ENCODE measurements around the gene CRY1.
"Not testable (repeated sequence)": the region's sequence is repeated elsewhere in the genome, so short reads cannot be mapped to it uniquely, and the experiment has no call there.

Gene CRY1

GRCh38 chr12:107108995-107109508 is 15.7 kb upstream of the CRY1 start:
- DNase-seq (ENCODE audit: low read depth in 4 of 4, low spot score in 1 of 4) = no peak

- not testable (repeated sequence) for DNase-seq (ENCODE audit: low read depth in 4 of 4, low spot score in 1 of 4)
Measured at GRCh38 chr12:107108366-107108765, 15.0 kb upstream of the CRY1 start.

DNA sequence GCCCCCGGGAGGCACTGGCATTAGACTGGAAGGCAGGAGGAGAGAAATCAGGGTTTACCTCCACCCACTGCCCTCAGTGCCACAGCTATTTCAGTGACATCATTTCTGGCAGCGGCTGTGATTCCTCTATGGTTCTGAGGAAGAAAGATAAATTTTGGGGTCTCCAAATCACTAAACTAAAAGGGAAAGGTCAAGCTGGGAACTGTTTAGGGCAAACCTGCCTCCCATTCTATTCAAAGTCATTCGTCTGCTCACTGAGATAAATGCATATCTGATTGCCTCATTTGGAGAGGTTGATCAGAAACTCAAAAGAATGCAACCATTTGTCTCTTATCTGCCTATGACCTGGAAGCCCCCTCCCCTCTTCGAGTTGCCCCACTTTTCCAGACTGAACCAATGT is 14.0 kb upstream of the CRY1 start:
- DNase-seq (ENCODE audit: low read depth in 4 of 4, low spot score in 1 of 4) = no peak

GRCh38 chr12:107106241-107107025 is 13.1 kb upstream of the CRY1 start:
- no peak for DNase-seq (ENCODE audit: low read depth in 4 of 4, low spot score in 1 of 4)

- DNase-seq (ENCODE audit: low read depth in 4 of 4, low spot score in 1 of 4) = no peak
Measured at GRCh38 chr12:107105410-107105703, 12.0 kb upstream of the CRY1 start.

GRCh38 chr12:107103516-107103915 is 10.2 kb upstream of the CRY1 start:
- no peak for DNase-seq (ENCODE audit: low read depth in 4 of 4, low spot score in 1 of 4)

GRCh38 chr12:107103097-107103496 is 9.7 kb upstream of the CRY1 start:
- DNase-seq (ENCODE audit: low read depth in 4 of 4, low spot score in 1 of 4) = no peak

- DNase-seq (ENCODE audit: low read depth in 4 of 4, low spot score in 1 of 4) = no peak
Measured at GRCh38 chr12:107102294-107102693, 8.9 kb upstream of the CRY1 start.

GRCh38 chr12:107101651-107102050 is 8.3 kb upstream of the CRY1 start:
- no peak for DNase-seq (ENCODE audit: low read depth in 4 of 4, low spot score in 1 of 4)

- DNase-seq (ENCODE audit: low read depth in 4 of 4, low spot score in 1 of 4) = no peak
Measured at GRCh38 chr12:107099917-107100316, 6.6 kb upstream of the CRY1 start.

GRCh38 chr12:107096571-107096970 is 3.2 kb upstream of the CRY1 start:
- DNase-seq (ENCODE audit: low read depth in 4 of 4, low spot score in 1 of 4) = no peak

- no peak for DNase-seq (ENCODE audit: low read depth in 4 of 4, low spot score in 1 of 4)
Measured at GRCh38 chr12:107094183-107094448, 767 bp upstream of the CRY1 start.

DNA sequence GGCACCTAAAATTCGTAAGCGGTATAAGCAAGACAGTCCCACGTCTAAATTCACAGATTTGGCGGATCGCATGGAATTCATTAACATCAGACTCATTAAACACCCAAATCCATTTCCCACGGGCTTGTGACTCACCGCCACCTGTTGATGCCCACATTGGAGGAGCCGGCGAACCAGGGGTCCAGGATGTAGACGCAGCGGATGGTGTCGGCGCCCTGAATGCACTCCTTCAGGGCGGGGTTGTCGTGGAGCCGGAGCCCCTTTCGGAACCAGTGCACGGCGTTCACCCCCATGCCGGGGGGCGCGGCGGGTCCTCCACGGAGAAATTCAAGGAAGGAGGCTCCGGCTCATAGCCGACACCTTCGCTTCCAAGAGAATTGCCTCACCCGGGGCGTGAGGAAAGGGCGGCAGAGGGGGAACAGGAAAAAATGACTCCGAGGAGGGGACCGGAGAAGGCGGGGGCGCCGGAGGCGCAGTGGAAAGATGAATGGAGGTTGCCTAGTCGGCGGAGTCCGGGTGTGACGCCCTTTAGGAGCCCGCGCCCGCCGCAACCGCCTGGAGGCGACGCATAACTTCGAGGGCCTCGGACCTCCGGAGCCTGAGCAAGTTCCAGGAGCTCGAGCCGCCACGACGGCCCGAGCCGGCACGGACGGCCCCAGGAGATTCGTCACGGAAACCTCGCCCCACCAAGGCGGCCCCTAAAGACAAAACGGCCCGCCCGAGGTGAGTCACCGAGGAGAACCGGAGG is 506 bp downstream of the CRY1 start:
- DNase-seq (ENCODE audit: low read depth in 4 of 4, low spot score in 1 of 4) = peak; percentile 40 to 63 (median 55)

- no peak for DNase-seq (ENCODE audit: low read depth in 4 of 4, low spot score in 1 of 4)
Measured at GRCh38 chr12:107091989-107092641, 1.2 kb downstream of the CRY1 start.

DNA sequence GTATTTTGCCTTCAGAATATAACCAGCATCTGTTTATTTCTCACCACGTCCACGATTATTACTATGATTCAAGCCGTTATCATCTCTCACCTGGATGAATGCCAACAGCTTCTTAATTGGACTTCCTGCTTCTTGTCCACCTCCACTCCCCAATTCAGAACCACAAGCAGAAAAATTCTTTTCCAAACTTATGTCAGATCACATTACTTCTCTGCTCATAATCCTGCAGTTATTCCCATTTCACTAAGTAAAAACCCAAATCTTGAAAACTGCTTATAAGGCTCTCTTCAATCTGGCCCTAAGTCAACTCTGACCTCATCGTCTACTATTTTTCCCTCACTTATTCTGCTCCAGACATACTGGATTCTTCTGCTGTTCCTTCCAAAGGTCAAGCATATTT is 2.0 kb downstream of the CRY1 start:
- DNase-seq (ENCODE audit: low read depth in 4 of 4, low spot score in 1 of 4) = no peak

GRCh38 chr12:107090711-107091110 is 2.6 kb downstream of the CRY1 start:
- DNase-seq (ENCODE audit: low read depth in 4 of 4, low spot score in 1 of 4) = no peak

- DNase-seq (ENCODE audit: low read depth in 4 of 4, low spot score in 1 of 4) = no peak
Measured at GRCh38 chr12:107088912-107089311, 4.4 kb downstream of the CRY1 start.

GRCh38 chr12:107086314-107086713 is 7.0 kb downstream of the CRY1 start:
- DNase-seq (ENCODE audit: low read depth in 4 of 4, low spot score in 1 of 4) = no peak

GRCh38 chr12:107081778-107082177 is 11.6 kb downstream of the CRY1 start:
- DNase-seq (ENCODE audit: low read depth in 4 of 4, low spot score in 1 of 4) = no peak

DNA sequence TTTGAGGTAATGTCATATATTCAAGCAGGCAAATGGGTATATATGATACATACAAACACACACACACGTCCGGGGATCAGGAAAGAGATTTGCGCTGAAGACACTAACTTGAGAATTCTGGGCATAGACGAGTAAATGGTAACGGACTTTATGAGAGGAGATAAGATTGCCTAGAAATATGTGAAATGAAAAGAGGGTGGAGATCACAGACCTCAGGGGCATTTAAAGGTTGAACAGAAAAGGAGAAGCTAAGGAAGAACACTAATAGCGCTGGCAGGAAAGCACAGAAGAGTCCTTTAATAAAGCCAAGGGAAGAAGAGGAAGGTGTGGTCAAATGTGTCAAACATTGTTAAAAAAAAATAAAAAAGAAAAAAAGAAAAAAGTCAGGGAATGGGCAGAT is 13.1 kb downstream of the CRY1 start:
- no peak for DNase-seq (ENCODE audit: low read depth in 4 of 4, low spot score in 1 of 4)

- DNase-seq (ENCODE audit: low read depth in 4 of 4, low spot score in 1 of 4) = no peak
Measured at GRCh38 chr12:107079172-107080011, 14.0 kb downstream of the CRY1 start.

All from stimulated activated CD4-positive, alpha-beta T cell treated with anti-CD3 and anti-CD28 coated beads, Interleukin-1b, Interleukin-23, amount 100 ng/mL, for 24 hours (primary cell).